GM19395 (cell line): ENCODE measurements around the gene HIVEP3.

Source experiments
- ATAC-seq: cut with Tn5 transposase; IDR thresholded peaks from one replicate; pipeline ENCODE4 v1.9.1; 2021; ENCODE audit warnings: mild to moderate bottlenecking, moderate library complexity; ENCODE audit not compliant: unreplicated experiment

The HIVEP3 gene

DNA sequence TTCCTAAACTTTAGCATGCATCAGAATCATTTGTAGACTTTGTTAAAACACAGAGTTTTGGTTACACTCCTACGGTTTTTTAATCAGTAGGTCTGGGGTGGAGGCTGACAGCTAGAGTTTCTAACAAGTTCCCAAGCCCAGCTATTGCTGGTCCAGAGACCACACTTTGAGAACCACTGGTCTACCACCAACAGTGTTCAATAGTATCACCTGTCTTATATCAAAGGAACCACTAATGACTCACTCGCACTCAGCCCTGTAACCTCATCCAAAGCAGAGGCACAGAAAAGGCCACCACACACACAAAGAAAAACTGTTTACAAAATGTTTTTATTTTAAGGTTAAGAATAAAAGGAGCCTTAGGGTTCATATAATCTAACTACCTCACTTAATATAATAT is 68.7 kb downstream of the HIVEP3 start:
- ATAC-seq, result no peak

DNA sequence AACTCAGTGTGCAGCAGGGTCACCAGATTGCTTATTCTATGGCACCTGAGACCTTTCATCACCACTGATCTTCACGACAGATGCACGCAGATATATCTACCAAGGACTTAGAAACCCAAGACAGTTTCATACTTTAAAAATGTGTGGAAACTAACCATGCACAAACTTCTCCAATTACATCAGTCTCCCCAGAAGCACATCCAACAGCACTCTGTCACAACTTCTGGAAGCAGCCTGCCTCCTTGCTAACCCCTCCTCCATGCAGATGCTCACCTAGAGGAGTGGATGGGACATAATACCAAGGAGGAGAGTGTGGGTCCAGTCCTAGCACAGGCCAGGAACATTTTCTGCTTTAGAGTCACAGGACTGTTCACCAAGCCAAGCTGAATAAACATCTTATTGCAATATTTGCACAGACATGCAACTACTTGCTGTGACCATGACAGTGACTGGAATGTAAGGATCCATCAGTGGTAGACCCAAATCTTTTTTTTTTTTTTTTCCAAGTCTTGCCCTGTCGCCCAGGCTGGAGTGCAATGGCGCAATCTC is 69.4 kb downstream of the HIVEP3 start:
- no peak for ATAC-seq

DNA sequence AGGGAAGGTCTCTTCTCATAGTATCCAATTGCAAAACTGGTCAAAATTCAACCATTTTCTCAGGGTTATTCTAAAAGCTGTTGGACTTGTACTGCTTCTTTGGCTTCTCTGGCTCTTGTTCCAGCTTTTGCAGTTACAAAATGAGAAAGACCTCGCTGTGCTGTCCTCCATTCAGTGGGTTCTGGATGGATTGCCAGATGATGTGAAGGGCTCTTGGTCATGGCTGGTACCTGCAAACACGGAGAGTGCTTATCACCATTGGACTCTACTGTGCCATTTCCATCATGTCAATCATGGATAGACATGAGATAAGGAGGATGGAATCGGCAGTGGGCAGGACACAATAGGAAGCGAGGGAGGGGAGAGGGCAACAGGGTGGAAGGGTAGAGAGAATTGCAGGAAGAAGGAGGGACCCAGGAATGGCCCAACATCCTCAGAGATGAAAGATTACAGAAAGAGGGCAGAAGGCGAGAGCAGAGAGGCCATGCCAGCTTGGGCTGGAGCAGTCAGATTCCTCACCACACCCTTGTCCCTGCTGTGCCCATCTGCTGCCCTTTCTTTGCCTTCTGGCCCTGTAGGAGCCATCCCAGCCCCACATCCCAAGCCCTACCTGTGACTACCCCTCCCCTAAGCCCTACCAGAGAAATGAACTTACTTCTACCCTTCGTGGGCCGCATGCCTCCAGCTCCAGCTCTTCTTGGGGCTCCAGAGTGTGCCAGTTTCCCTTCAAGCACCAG is 70.3 kb downstream of the HIVEP3 start:
- no peak for ATAC-seq

DNA sequence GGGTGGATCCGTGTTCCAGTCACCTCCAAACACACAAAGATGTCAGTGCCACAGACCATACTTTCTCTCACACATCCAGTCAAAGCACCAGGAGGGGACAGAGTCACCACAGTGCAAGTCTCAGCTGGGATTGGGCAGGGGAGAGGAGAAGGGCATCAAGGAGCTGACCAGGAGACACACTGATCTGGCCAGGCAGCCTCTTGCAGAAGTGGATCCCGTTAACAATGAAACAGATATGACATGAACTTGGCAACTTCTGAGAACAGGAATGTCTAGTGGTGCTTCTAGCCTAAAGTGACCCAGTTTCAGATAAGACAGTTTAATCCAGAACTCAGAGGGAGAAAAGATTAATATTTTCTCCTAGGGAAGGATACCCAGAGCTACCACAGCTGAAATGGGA is 71.0 kb downstream of the HIVEP3 start:
- ATAC-seq, result no peak

DNA sequence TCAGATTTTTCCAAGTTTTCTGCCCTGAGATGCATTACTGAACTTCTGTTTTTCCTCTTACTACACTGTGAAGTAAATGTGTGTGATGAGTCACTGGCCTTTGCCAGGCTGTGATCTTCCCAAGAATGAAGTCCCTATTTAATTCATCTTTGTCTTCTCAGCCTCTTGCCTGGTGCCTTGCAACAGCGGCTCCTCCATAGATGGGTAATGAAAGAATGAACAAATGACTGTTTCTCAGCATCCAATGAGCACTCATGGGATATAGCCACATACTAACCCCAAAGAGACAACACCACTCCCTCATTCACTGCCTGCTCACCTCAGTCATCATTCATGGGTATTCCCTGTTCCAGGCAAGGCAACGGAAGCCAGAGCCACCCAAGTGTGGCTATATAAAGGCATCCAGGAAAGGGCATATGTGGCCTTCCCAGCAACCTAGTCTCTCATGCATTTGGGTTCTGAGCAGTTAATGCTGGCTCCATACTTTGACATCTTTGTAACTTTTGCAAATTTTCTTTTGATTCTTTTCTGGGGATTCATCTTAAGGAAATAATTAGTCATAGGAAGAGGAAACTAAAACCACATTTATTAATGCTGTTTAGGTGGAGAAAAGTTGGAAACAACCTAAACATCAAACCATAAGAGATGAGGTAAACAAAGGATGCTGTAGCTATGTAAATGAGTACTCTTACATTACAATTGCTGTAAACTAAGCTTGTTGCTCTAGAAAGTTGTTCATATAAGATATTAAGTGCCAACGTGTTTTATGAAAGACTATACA is 71.9 kb downstream of the HIVEP3 start:
- no peak for ATAC-seq

DNA sequence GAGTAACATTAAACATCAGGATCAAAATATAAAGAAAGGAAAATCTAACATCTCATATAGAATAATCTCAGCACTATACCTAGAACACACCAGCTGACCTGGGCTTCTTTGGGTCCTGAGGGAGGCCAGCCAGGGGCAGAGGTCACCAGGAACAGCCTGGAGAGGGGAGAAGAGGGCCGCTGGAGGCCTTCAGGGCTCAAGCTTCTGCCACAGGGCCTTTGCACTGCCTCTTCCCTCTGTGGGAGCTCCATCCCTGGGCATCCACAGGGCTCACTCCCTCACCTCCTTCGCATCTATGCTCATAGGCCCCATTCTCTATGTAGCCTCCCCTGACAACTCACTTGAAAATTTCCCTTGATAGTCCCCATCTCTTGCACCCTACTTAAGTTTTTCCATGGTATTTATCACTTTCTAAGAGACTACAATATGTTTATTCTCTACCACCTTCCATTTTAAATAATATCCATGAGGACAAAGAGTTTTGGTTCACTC is 73.9 kb downstream of the HIVEP3 start:
- ATAC-seq, result no peak

DNA sequence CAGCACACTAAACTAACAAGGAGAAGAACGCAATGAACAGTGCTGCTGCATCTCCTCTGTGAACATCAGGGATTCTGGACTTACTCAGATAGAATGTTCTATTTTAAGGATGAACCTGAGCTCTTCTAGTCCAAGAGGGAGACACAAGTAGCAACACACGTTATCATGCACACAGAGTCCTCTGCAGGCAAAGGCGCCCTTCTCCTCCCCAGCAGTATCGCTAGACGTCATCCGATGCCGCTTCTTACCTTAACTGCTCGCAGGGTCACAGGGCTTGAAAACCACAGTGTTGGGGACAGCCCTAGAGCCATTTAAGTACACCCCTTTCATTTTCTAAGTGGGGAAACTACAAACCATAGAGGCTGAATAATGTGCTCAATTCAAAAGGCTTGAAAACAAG is 74.5 kb downstream of the HIVEP3 start:
- no peak for ATAC-seq

DNA sequence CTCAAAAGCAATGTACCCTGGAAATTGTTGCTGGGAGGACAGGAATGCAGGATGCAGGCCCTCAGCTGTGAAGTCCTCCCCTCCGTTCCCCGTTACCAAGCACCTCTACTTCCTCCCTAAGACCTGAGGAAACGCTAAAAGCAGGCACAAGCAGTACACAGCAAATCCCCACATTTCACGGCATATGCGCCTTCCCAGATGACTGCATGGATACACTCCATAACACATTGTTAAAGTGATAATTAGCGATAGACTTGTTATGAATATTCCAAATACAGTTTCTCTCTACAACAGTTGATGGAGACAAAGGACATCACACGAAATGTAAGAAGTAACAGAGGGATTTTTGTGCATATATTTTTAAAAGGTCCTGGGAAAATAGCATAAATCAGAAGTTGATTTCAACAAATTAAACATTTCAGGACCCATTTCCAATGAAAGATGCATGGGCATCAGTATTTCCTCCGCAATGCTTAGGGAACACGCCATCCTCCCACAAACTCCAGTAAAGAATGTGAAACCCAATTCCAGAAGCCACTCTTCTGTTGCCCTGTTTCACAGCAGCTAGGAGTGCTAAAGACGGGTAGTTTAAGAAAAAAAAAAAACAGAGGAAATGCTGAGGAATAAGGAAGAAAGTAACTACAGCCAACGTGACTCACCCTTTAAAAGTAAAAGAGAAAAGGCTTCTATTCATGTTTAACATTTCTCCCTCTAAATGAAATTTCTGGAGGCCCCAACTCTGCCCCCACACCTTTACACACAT is 75.5 kb downstream of the HIVEP3 start:
- ATAC-seq, result no peak

DNA sequence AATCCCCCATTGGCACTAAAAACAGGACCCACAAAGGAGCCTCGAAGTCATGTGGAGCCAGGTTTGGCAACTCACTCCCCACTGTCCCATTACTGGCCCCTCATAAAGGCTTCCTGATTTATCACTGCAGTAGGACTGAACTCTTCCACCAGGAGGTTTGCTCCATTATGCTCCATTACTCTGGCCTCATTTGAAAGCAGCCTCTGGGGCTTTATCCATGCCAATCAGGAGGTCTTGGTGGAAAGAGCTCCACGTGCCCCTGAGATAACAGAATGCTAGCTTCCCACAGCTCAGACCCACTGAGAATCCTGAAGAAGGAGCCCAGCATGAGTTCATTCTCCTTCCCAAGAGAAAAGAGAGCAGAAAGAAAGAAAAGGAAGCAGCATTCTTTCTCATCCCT is 76.4 kb downstream of the HIVEP3 start:
- ATAC-seq, result no peak

DNA sequence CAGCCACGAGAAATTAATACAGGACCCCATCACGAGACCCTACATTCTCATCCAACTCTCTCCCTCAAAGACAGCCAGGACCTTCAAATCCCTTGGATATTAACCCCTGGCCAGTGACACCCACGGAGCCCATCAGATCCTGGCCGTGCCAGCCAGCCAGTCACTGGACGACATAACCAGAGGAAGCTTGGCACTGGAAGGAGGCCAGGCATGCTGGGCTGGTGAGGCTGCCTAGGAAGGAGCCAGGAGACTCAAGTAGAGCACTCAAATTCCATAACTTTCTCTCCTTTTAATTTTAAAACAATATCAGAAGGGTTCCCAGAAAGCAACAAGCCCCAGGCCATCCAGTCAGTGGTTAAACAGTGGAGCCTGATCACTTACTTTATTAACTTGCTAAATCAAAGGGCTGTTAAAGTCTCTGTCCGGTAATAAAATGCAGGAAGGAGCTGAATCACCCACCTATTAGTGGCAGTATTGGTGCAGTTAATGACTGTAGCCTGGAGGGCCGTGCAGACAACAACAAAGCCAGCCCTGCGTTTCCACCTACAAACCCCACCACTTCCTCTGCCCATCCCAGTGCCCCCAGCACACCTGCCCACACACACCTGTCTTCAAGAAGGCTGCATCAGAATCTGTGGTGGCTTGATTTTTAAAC is 78.0 kb downstream of the HIVEP3 start:
- ATAC-seq, result no peak

DNA sequence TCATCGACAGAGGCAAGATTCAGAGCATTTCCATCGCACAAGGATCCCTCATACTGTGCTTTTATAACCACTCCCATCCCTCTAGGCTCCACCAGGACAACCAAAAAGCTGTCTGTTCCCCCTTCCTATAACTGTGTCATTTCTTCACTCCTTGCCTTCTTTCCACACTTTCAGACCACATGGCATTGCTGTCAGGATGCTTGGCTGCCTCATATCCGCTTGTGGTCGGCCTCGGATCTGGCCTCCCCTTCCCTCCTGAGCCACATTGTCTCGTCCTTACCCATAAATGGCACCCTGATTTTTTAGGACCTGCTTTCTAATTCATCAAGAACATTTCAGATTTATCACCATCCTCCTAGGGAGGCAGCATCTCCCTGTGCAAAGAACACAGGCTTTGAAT is 80.5 kb downstream of the HIVEP3 start:
- ATAC-seq, result no peak

DNA sequence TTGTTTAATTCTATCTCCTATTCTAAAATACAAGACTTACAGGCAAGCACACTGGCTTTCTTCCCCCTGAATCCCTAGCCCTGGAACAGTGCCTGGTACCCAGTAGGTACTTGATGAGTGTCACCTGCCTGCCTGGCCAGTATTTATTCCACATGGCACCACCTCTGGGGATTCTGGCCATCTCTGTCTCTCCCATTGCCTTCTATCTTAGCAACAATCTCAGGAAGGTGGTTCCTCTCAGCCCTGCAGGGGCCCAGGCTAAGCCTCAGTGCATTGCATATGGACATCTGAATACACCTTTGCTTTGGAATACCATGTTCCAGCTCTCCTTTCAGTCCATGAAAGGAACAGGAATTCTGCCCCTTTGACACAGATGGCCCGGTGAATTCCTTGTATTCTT is 81.0 kb downstream of the HIVEP3 start:
- ATAC-seq, result no peak

DNA sequence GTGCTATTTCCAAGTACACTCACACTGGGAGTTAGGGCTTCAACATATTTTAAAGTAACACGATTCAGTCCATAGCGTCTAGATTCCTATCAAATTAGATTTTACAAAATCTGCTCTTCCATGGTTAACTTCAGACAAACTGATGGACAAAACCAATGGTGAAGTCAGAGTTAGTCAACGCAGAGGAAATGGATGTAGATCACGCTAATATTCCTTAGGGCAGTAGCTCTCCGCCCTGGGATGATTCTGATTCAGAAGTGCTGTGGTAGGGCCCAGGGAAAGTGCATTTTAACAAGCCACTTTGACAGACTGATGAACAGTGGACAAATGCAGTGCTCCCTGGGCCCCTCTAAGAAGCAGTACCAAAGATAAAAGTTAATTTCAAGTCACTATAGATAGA is 83.2 kb downstream of the HIVEP3 start:
- ATAC-seq, result no peak

DNA sequence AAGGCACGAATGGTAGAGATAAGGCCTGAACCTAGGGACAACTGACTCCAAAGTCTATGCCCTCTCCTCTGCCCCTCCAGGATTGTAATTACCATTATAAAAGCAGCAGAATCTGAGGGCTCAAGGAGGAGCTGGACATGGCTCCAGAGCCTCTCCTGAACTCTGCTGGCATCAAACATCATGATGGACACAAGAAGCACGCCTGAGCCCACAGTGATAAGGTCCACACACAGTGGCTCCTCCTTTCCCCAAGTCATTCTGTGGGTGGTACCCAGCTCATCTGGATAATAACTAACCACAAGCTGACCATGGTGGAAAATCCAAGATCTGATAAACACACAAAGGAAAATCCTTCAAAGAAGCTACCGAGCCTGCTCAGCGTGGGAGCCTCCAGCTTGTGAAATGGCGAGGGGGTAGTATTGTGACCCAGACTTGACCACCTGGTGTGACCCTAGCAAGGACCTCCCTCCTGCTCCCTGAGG is 85.2 kb downstream of the HIVEP3 start:
- ATAC-seq, result no peak

DNA sequence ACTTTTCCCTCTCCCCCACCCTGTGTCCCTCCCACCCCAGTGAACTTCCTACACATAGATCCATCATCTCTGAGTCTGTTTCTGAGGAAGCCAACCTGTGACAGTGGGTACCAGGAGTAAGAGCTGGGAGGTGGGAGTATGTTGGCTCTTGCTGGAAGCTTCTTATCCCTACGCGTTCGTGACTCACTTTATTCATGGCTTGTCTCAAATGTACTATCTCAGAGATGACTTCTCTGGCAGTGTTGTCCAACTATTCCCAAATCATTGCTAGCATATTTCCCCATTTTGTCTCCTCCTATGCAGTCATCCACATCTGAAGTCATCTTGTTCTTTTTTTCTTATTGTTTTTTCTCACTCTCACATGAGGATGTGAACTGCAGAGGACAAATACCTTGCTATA is 88.0 kb downstream of the HIVEP3 start:
- no peak for ATAC-seq

DNA sequence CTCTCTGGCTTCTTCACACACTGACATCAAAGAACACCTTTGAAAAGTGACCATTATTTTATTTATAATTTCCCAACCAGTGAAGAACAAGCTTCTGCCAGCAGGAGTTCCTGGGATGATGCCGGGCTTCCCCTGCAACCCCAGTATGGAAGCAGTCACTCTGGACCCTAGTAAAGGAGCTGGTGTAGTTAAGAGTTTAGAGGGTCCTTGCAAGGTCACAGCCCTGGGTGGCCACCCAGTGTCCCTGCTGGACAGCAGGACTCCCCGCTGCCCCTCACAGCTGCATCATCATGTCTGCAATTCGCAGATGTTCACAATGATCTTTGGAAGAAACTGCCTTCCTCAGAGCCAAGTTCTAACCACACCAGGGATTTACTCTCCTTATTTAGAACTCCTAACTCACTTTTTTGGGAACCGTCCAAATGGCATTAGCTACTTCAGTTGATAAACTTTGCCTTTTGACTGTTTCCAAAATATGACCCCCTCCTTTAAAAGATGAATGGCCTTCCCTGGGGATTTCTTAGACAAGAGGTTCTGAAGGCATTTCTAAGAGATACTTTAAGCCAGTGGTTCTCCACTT is 90.6 kb downstream of the HIVEP3 start:
- no peak for ATAC-seq

DNA sequence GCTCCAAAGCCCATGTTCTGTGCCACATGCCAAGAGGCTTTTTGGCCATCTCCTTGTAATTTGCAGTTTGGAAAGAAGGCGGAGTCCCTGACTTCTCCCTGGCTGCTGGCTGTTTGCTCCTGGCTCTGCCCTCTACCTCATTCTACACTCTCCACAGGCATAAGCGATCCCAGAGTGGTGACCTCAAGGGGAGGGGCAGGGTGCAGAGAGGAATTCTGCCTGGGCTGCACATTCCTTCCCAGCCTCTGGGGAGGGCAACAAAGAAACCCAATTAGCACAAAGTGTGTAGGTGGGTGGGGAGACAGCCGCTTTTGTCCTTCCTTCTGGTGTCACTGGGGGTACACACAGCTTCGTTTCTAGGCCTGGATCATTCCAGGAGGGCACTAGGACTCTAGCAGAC is 95.3 kb downstream of the HIVEP3 start:
- ATAC-seq, result no peak

DNA sequence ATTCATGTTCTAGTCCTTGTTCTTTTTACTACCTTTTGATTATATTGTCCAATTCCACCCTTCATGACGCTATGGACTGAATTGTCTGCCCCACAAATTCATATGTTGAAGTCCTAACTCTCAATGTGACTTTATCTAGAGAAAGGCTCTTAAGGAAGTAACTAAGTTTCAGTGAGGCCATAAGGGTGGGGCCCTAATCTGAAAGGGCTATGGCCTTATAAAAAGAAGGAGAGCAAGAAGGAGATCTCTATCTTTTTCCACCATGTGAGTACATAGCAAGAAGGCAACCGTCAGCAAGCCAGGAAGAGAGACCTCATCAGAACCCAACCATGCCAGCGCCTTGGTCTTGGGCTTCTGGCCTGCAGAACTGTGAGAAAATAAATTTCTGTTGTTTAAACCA is 95.9 kb downstream of the HIVEP3 start:
- ATAC-seq, result no peak

DNA sequence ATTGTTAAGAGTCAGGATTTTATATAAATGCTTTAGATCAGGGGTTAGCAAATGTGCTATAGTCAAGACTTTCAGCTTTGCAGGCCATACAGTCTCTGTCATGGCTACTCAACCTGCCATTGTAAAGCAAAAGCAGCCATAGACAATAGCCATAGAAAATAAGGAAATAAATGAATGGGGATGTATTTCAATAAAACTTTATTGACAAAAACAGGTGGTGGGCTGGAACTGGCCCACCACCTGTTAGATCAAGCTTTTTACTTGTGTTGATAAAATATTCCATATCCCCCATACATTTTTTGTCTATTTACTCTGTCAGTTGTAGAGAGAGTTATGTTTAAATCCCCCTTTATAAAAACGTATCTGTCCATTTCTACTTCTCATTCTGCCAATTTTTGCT is 98.9 kb downstream of the HIVEP3 start:
- ATAC-seq, result no peak

DNA sequence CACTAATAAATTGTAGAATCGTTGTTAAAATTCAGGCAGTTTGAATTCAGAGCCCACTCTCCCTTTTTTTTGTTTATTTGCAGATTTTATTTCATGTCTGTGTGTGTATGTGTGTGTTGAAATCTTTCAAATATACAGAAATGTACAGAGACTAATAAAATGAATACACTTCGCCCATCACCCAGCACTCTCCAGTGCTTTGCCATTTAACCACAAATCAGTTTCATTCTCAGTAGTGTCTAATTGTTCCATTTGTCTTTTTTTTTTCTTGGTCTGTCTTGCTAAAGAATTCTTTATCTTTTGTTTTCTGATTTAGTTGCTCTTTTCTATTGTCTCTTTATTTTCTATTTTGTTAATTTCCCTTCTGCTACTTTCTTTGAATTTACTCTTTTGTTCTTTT is 99.7 kb downstream of the HIVEP3 start:
- no peak for ATAC-seq
